Urinary bladder (tissue), 4 donors: ENCODE results near the gene SLC38A8. TPM values are rescaled to one million over a fixed set of nuclear protein-coding genes. Genes with fewer than 3 reads are reported as not detected.

Source experiments
- DNase-seq: peaks from one replicate; pipeline ENCODE4 v3.0.0-alpha.2; 2015; ENCODE audit errors: extremely low spot score
- H3K27ac ChIP-seq: one replicate; pipeline ENCODE4 v1.5.1; 2013; ENCODE audit warnings: low read depth, mild to moderate bottlenecking, moderate library complexity
- H3K36me3 ChIP-seq: one replicate; pipeline ENCODE4 v1.6.1; 2013; ENCODE audit warnings: mild to moderate bottlenecking, moderate library complexity; ENCODE audit not compliant: insufficient read depth
- H3K4me1 ChIP-seq: one replicate; pipeline ENCODE4 v1.6.1; 2013; ENCODE audit warnings: mild to moderate bottlenecking, moderate library complexity; ENCODE audit not compliant: insufficient read depth
- H3K4me3 ChIP-seq: one replicate; pipeline ENCODE4 v1.5.1; 2013; ENCODE audit warnings: low read depth, low read length
- WGBS: extraction: QIAGEN DNeasy Blood & Tissue Kit; methylation state at CpG from one replicate; pipeline ENCODE4 v1.1.7; 2013; 5-methylcytosine and 5-hydroxymethylcytosine counted together
- polyA plus RNA-seq: library from polyadenylated mRNA; stranded (reverse); fragments of 200-250 nt; gene quantifications from one replicate; pipeline ENCODE4 v1.2.3, GENCODE V29; 2013
- total RNA-seq: library from RNA; depleted of rRNA; stranded (reverse); fragments of >200 nt; gene quantifications from one replicate; pipeline ENCODE4 v1.2.3, GENCODE V29; 2014
- donor health status: healthy with polysubstance abuse.
- donor health status: healthy.

SLC38A8 gene
- total and polyA plus RNA-seq, 2 donors = not detected

DNA sequence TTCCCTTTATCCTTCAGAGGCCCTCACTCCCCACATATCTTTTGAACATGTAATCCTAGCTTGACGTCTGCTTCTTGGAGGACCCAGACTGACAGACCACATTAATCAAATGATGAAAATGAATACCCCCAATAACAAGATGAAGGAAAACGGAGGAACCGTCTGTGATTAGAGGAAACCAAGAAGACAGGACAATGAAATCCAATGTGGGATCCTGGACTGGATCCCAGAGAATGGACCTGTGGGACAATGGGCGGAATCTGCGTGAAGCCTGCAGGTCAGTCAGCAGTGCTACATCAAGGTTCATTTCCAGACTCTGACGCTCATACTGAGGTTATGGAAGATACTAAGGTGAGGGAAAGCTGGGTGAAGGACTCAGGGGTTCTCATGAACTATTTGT, 38.2 kb upstream of the SLC38A8 start:
- Histone ChIP-seq H3K27ac (no peak overlapping the region), H3K36me3 (peaks cover 2% of the 10 kb centered on the region), H3K4me3 (no peak overlapping the region), H3K4me1 (no peaks in the 10 kb centered on the region)
- 87% methylated on average over 6 of the region's 6 CpGs for WGBS
- no peak for DNase-seq

- no peak for DNase-seq
- H3K4me3 ChIP-seq = no peak overlapping the region
- H3K36me3 ChIP-seq = peaks cover 2% of the 10 kb centered on the region
- H3K4me1 ChIP-seq = no peaks in the 10 kb centered on the region
- 85% methylated on average over 8 of the region's 8 CpGs for WGBS
- H3K27ac ChIP-seq = no peak overlapping the region
These were observed 37.8 kb upstream of the SLC38A8 start for GRCh38 chr16:84080378-84080777.

GRCh38 chr16:84079664-84080063, 37.1 kb upstream of the SLC38A8 start:
- 94% methylated on average over 6 of the region's 6 CpGs for WGBS
- Histone ChIP-seq H3K36me3 (peaks cover 2% of the 10 kb centered on the region), H3K4me3 (no peak overlapping the region), H3K4me1 (no peaks in the 10 kb centered on the region), H3K27ac (no peak overlapping the region)
- no peak for DNase-seq

DNA sequence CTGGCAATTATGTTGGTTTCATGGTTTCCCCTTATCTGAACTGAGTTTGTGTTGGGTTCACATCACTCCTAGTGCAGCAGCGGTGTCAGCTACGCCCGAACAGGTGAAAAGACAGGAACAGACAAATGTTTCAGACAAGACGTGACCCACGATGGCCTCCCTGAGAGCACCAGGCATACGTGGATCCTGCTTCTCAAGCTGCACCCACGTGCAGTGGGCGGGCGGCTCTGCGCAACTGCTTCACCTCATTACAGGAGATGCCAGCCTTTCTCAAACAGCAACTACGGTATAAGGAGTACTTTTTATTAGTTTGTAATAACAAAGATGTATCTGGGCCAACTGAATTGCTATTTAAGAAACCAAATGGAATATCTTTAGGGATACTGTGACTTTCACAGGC, 32.8 kb upstream of the SLC38A8 start:
- 94% methylated on average over 11 of the region's 11 CpGs for WGBS
- Histone ChIP-seq H3K4me1 (no peaks in the 10 kb centered on the region), H3K27ac (no peak overlapping the region), H3K4me3 (no peak overlapping the region), H3K36me3 (peaks cover 4% of the 10 kb centered on the region)
- no peak for DNase-seq

DNA sequence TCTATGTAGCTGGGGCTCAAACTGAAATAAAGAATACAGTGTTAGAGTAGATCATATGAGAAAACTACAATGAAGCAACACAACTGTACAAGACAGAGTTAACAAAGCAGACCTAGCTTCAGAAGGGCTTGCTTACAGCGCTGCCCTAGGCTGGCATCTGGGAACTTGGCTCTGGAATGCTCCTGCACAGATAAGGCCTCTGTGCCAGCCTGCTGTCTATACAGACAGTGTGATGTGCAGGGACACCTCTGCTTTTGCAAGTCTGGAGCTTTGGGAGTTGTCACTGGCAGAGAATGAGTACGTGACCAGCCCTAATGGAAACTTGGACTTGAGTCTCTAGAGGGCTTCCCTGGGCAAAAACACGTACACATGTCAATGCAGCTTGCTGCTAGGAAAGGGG, 32.1 kb upstream of the SLC38A8 start:
- no peaks in the 10 kb centered on the region for H3K4me1 ChIP-seq
- no peak for DNase-seq
- H3K36me3 ChIP-seq = peaks cover 4% of the 10 kb centered on the region
- H3K4me3 ChIP-seq = no peak overlapping the region
- 93% methylated on average over 3 of the region's 3 CpGs for WGBS
- H3K27ac ChIP-seq = no peak overlapping the region

DNA sequence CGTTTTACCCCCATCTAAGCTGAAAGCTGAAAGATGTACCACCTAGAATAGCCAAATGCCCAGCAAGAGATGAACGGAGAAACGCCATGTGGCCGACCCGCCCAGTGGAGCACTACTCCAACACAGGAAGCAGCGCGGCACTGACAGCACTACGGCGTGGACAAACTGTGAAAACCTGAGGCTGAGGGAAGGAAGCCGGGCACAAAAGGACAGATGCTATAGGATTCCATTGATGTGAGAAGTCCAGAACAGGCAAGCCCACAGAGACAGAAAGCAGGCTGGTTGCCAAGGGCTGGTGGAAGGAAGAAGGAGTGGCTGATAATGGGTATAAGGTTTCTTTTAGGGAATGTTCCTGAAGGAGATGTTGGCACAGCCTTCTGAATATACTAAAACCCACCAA, 29.4 kb upstream of the SLC38A8 start:
- Histone ChIP-seq H3K36me3 (peaks cover 15% of the 10 kb centered on the region), H3K4me3 (no peak overlapping the region), H3K4me1 (no peaks in the 10 kb centered on the region), H3K27ac (no peak overlapping the region)
- DNase-seq = no peak
- 91% methylated on average over 10 of the region's 10 CpGs for WGBS

- 88% methylated on average over 8 of the region's 8 CpGs for WGBS
- Histone ChIP-seq H3K27ac (no peak overlapping the region), H3K4me3 (no peak overlapping the region), H3K36me3 (peaks cover 14% of the 10 kb centered on the region), H3K4me1 (no peaks in the 10 kb centered on the region)
- no peak for DNase-seq
These were observed 28.5 kb upstream of the SLC38A8 start for GRCh38 chr16:84071121-84071520.

DNA sequence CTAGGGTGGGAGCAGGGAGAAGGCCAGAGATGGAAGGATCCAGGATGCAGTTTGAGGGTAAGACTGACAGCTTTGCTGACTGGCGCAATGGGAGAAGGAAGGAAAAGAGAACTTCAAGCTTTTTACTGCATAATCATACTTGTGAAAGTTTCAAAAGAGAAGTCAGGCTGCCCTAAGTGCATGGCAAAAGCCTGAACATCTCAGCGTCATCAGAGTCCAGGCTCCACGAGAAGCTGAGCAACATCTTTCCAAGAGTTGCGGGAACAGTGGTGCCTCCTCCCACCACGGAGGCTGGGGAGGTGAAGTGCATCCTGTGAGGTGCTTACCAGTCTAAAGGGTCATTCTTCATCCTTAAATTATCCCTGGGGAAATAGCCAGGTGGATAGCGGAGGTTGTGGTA, 26.9 kb upstream of the SLC38A8 start:
- H3K4me1 ChIP-seq = no peaks in the 10 kb centered on the region
- no peak for DNase-seq
- H3K36me3 ChIP-seq = peaks cover 14% of the 10 kb centered on the region
- no peak overlapping the region for H3K4me3 ChIP-seq
- H3K27ac ChIP-seq = no peak overlapping the region
- WGBS = 90% methylated on average over 6 of the region's 6 CpGs

GRCh38 chr16:84068783-84069462, 26.3 kb upstream of the SLC38A8 start:
- no peak overlapping the region for H3K4me3 ChIP-seq
- no peak for DNase-seq
- 88% methylated on average over 13 of the region's 13 CpGs for WGBS
- no peaks in the 10 kb centered on the region for H3K4me1 ChIP-seq
- H3K36me3 ChIP-seq = peaks cover 14% of the 10 kb centered on the region
- no peak overlapping the region for H3K27ac ChIP-seq

- Histone ChIP-seq H3K27ac (no peak overlapping the region), H3K36me3 (peaks cover 14% of the 10 kb centered on the region), H3K4me3 (no peak overlapping the region), H3K4me1 (no peaks in the 10 kb centered on the region)
- no peak for DNase-seq
- 96% methylated on average over 8 of the region's 8 CpGs for WGBS
These were observed 25.4 kb upstream of the SLC38A8 start for GRCh38 chr16:84068041-84068440.

DNA sequence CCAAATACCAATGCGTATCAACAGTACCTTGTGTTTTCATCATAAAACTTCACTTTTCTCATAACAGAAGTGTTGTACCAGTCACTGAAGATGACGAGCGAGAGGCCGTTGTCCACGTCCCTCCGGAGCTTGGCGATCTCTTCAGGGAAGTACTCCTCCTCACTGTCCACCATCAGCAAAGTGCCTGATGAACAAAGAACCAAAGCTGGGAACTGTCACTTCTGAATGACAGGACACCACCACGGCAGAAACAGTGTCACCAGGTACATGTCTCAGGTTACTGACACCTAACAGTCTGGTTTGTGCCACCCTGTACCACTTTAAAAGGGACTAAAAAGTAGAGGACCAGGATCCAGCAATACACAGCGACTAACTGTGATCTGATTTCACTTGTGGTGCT, 25.0 kb upstream of the SLC38A8 start:
- Histone ChIP-seq H3K36me3 (peaks cover 14% of the 10 kb centered on the region), H3K4me1 (no peaks in the 10 kb centered on the region), H3K27ac (no peak overlapping the region), H3K4me3 (no peak overlapping the region)
- no peak for DNase-seq
- 92% methylated on average over 9 of the region's 9 CpGs for WGBS

GRCh38 chr16:84065536-84066132, 23.0 kb upstream of the SLC38A8 start:
- DNase-seq = no peak
- H3K36me3 ChIP-seq = peaks cover 12% of the 10 kb centered on the region
- WGBS = 36% methylated on average over 12 of the region's 12 CpGs

GRCh38 chr16:84063980-84064379, 21.4 kb upstream of the SLC38A8 start:
- WGBS = 92% methylated on average over 4 of the region's 4 CpGs
- H3K4me1 ChIP-seq = no peaks in the 10 kb centered on the region
- H3K36me3 ChIP-seq = peaks cover 7% of the 10 kb centered on the region
- no peak overlapping the region for H3K4me3 ChIP-seq
- no peak overlapping the region for H3K27ac ChIP-seq
- DNase-seq = no peak

More at GRCh38 chr16:84065536-84066132, 23.0 kb upstream of the SLC38A8 start:
- H3K4me3 ChIP-seq = no peak overlapping the region
- H3K27ac ChIP-seq = no peak overlapping the region
- H3K4me1 ChIP-seq = no peaks in the 10 kb centered on the region

- no peak overlapping the region for H3K4me3 ChIP-seq
- no peaks in the 10 kb centered on the region for H3K4me1 ChIP-seq
- H3K27ac ChIP-seq = no peak overlapping the region
- WGBS = 45% methylated on average over 25 of the region's 25 CpGs
- H3K36me3 ChIP-seq = peaks cover 4% of the 10 kb centered on the region
- DNase-seq = no peak
These were observed 20.4 kb upstream of the SLC38A8 start for GRCh38 chr16:84062734-84063640.
